ENCODE results near the gene ALG1.
"Not testable (repeated sequence)": the region's sequence is repeated elsewhere in the genome, so short reads cannot be mapped to it uniquely, and the experiment has no call there.

ALG1 gene

GRCh38 chr16:5075637-5076036 is 4.0 kb downstream of the ALG1 start:
- DNase-seq (ENCODE audit: low read depth): no peak

DNA sequence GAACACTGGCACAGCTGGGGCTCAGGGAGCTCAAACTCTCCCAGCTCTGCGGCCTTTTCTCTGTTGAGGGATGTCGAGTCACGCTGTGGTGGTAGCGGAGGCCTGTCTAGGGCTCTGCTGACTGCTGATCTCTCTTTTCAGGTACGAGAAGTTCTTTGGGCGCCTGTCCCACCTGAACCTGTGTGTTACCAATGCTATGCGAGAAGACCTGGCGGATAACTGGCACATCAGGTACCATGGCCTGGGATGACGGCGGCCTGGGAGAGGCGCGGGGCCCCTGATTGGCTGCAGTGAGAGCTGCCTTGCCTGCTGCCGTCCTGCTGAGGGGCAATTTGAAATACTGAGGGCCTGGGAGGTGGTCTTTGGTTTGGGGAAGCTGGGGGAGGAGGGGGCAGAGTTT is 5.7 kb downstream of the ALG1 start:
- no peak for DNase-seq (ENCODE audit: low read depth)

GRCh38 chr16:5078626-5079025 is 7.0 kb downstream of the ALG1 start:
- DNase-seq (ENCODE audit: low read depth): no peak

- not testable (repeated sequence) for DNase-seq (ENCODE audit: low read depth)
Measured at GRCh38 chr16:5080461-5080860, 8.8 kb downstream of the ALG1 start.

DNA sequence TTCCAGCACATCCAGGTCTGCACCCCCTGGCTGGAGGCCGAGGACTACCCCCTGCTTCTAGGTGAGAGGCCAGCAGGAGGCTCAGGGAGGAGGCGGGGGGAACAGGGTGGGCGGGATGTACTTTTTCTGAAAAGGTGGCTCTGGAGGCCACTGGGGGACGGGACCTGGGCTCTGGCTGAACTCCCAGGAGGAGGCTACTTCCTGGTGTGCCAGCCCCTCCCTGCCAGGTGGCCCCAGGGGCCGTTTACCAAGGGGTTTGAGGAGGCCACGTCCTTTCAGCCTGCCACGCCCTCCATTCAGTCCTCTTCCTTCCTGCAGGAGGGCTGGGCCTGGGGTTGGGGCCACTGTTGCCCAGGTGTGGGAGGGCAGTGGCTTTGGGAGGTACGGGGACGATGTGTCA is 9.4 kb downstream of the ALG1 start:
- not testable (repeated sequence) for DNase-seq (ENCODE audit: low read depth)

- not testable (repeated sequence) for DNase-seq (ENCODE audit: low read depth)
Measured at GRCh38 chr16:5083646-5084045, 12.0 kb downstream of the ALG1 start.

DNA sequence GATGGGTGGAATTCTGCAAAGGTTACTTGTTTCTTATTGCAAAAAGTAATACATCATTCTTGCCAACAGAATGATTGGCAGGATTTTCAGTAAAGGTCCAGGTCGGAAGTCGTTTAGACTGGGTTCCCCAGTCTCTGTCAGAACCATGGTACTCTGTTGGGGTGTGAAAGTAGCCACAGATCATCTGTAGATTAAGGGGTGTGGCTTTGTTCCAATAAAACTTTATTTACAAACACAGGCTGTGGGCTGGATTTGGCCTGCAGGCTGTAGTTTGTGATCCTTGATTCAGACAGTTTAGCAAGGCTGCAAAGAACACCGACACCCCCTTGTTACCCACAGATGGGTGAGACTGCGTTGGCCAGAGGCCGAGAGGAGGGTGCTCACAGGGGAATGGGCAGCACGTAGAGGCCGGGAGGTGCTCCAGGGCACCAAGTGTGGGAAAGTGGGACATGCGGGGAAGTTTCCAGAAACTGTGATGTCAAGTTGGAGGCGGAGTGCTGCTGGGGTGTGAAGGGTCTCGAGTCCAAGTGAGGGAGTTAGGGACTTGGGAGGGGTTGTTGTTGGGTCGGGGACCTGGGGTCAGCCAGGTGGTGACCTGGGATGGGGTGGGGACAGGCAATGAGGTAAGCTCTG is 12.6 kb downstream of the ALG1 start:
- DNase-seq (ENCODE audit: low read depth): not testable (repeated sequence)

DNA sequence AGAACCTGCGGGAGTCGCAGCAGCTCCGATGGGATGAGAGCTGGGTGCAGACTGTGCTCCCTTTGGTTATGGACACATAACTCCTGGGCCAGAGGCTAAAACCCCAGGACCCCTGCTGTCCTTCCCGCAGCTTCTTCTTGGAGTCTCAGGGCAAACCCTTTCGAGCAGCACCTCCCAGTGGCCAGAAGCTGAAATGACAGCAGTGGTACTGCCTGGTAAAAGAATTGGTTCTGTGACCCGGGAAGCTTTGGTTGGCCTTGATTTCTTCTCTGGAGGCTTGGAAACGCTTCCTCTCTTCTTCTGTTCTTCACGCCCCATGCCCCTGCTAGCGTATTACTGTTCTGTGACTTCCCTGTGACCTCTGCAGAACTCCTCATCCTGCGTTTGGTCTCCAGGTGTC is 13.2 kb downstream of the ALG1 start:
- DNase-seq (ENCODE audit: low read depth): peak; percentile 23

GRCh38 chr16:5085716-5086115 is 14.1 kb downstream of the ALG1 start:
- DNase-seq (ENCODE audit: low read depth): not testable (repeated sequence)

DNA sequence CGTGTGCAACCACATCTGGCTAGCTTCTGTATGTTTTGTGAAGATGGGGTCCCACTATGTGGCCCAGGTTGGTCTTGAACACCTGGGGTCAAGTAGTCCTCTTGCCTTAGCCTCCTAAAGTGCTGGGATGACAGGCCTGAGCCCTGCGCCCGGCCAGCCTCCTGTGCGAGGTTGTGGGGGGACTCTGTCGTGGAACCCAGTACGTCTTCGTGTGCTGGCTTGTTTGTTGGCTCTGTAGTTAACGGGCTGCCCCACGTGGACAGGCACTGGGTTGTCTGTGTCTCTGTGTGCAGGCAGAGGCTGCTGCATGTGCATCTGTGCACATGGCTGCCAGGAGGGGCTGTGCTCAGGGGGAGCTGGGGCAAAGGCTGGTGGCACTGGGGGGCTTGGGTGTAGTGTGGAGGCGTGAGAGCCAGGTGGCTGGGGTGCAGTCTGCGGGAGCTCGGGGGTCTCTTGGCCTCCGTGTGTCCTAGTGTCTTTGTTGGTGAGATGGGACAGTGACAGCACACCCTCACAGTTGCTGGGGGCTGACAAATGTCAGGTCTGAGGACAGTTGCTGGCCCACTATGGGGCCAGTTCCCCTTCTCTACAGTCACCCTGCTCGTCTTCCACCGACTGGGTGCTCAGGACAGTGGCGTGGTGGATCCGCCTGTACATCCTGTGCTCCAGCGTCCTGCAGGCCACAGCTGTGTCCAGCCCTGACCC is 16.6 kb downstream of the ALG1 start:
- not testable (repeated sequence) for DNase-seq (ENCODE audit: low read depth)

- DNase-seq (ENCODE audit: low read depth): not testable (repeated sequence)
Measured at GRCh38 chr16:5088936-5089335, 17.3 kb downstream of the ALG1 start.

- DNase-seq (ENCODE audit: low read depth): not testable (repeated sequence)
Measured at GRCh38 chr16:5089911-5090555, 18.4 kb downstream of the ALG1 start.

DNA sequence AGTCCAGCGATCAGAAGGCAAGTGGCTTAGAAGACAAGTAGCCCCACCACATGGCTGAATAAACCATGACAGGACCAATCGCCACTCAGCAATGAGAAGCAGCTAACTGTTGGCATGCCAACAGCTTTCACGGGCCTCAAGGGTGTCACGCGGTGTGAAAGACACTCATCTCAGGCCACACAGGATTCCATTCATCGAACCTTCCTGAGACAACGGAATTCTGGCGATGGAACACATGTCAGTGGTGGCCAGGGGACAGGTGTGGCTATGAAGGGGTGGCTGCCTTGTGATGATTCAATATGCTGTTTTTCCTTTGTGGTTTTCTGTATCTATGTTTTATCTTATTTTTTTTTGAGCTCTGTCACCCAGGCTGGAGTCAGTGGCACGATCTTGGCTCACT is 18.9 kb downstream of the ALG1 start:
- DNase-seq (ENCODE audit: low read depth): not testable (repeated sequence)

- DNase-seq (ENCODE audit: low read depth): not testable (repeated sequence)
Measured at GRCh38 chr16:5093081-5093480, 21.4 kb downstream of the ALG1 start.

GRCh38 chr16:5093746-5094145 is 22.1 kb downstream of the ALG1 start:
- not testable (repeated sequence) for DNase-seq (ENCODE audit: low read depth)

DNA sequence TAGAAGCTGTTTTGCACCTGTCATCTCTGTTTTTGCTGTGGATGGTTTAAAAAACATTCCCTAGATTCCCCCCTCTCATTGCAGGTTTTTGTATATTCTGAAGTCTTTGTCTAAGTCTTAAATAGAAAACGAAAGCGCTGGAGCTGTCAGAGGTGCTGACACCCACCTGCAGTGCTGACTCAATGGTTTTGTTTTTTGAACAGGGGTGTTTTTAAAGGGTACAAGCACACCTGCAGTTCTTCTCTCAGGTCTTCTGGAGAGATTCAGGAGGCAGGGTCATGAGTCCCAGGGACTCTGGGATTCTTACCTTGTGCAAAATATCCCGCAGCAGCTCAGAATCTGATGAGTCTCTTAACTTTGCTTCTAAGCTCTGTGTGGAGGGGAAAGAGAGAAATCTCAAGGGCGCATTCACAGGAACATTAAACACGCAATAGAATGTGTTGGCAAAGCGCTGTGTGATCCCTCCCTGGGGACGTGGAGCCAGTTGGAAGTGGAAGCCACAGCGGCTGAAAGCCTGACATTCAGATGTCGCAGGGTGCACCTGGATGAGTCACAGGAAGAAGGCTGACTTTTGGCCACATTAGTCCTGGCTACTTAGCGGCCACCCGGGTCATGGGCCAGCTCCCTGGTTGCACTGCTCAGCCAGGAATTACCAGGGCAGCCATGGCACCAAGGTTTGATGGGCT is 23.6 kb downstream of the ALG1 start:
- DNase-seq (ENCODE audit: low read depth): not testable (repeated sequence)

GRCh38 chr16:5096437-5097060 is 24.9 kb downstream of the ALG1 start:
- DNase-seq (ENCODE audit: low read depth): not testable (repeated sequence)

- DNase-seq (ENCODE audit: low read depth): not testable (repeated sequence)
Measured at GRCh38 chr16:5097061-5097469, 25.4 kb downstream of the ALG1 start.

GRCh38 chr16:5097470-5098220 is 26.0 kb downstream of the ALG1 start, which contains the start of gene EEF2KMT:
TSS of gene EEF2KMT (minus strand) at chr16:5097795. CDS start at chr16:5097739, 56 bp downstream.
- DNase-seq (ENCODE audit: low read depth): peak; percentile 80

- peak; percentile 91 for DNase-seq (ENCODE audit: low read depth)
Measured at GRCh38 chr16:5098221-5099159, 26.8 kb downstream of the ALG1 start.

Data from stimulated activated CD8-positive, alpha-beta memory T cell treated with anti-CD3 and anti-CD28 coated beads, Interleukin-15, amount 100 ng/mL, for 1 hour (primary cell).